ENCODE results near the gene BLMH. TPM values are rescaled to one million over a fixed set of nuclear protein-coding genes. Genes with fewer than 3 reads are reported as not detected.
"Not testable (repeated sequence)": the region's sequence is repeated elsewhere in the genome, so short reads cannot be mapped to it uniquely, and the experiment has no call there.

The BLMH gene
- total RNA-seq, 1 donor from 2014 or later = 26.0 TPM

GRCh38 chr17:30234296-30234695 is 57.4 kb downstream of the BLMH start:
- peaks cover 35% of the 10 kb centered on the region for H3K27me3 ChIP-seq
- no peaks in the 10 kb centered on the region for H3K9me3 ChIP-seq
- peak overlapping the region; percentile 42 for H3K4me3 ChIP-seq
- peak overlapping the region; percentile 2 for H3K27ac ChIP-seq
- no peak for TF ChIP-seq CTCF (IDR thresholded peaks at IDR 0.05)
- H3K4me1 ChIP-seq = peaks cover 23% of the 10 kb centered on the region
- ATAC-seq (no peak), DNase-seq (no peak)
- intact Hi-C loops (cut with DNase I) = no loop called here
- H3K36me3 ChIP-seq = no peaks in the 10 kb centered on the region

- Histone ChIP-seq H3K4me1 (peaks cover 16% of the 10 kb centered on the region), H3K27ac (no peak overlapping the region), H3K36me3 (no peaks in the 10 kb centered on the region), H3K9me3 (no peaks in the 10 kb centered on the region), H3K27me3 (peaks cover 23% of the 10 kb centered on the region), H3K4me3 (peak overlapping the region; percentile 14)
- intact Hi-C loops (cut with DNase I) = no loop called here
- ATAC-seq (no peak), DNase-seq (no peak)
- TF ChIP-seq CTCF (IDR thresholded peaks at IDR 0.05) = no peak
Measured at GRCh38 chr17:30232824-30233427, 58.8 kb downstream of the BLMH start.

DNA sequence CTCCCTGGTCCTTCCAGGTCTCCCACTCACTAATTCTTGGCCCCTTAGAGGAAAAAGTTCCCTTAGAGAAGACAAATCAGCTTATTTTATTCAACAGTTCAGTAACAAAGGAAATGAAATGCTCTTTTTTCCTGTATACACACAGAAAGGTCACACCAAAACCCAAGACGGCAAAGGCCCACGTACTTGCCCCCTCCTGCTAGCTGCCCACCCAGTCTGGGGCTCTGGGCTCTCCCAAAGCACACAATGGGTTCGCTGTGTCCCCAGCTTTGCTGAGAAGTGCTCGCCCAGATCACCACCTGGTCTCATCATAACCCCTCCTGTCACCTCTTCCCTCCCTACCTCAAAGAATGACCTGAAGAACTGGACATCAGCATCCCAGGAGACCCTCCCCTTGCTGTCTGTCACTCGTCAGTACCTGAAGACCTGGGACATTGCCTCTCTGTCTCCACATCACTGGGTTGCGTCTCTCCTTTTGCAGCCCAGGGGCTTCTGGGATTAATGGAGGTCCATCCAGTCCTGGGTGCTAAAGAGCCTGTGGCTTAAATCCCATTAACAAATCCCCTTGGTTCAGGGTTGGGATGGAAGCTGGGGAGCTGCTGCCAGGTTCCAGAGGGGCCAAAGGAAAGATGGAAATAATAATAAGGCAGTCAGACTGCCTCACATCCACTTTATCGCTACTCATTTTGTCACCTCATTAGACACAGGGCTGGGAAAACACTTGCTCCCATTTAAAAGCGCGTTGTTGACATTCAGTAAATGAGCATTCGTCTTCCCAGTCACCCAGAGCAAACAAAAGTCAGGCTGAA is 59.5 kb downstream of the BLMH start:
- Histone ChIP-seq H3K27ac (no peak overlapping the region), H3K9me3 (no peaks in the 10 kb centered on the region), H3K27me3 (peaks cover 17% of the 10 kb centered on the region), H3K4me3 (no peak overlapping the region), H3K4me1 (peaks cover 16% of the 10 kb centered on the region), H3K36me3 (no peaks in the 10 kb centered on the region)
- no peak for ATAC-seq
- no peak for DNase-seq
- intact Hi-C loops (cut with DNase I) = no loop called here
- no peak for TF ChIP-seq CTCF (IDR thresholded peaks at IDR 0.05)

GRCh38 chr17:30230596-30231125 is 61.1 kb downstream of the BLMH start:
- H3K4me3 ChIP-seq = no peak overlapping the region
- DNase-seq (no peak), ATAC-seq (no peak)
- intact Hi-C loops (cut with DNase I) = no loop called here
- peaks cover 7% of the 10 kb centered on the region for H3K4me1 ChIP-seq
- H3K36me3 ChIP-seq = no peaks in the 10 kb centered on the region
- no peak for TF ChIP-seq CTCF (IDR thresholded peaks at IDR 0.05)
- no peaks in the 10 kb centered on the region for H3K9me3 ChIP-seq
- H3K27ac ChIP-seq = no peak overlapping the region
- H3K27me3 ChIP-seq = peaks cover 5% of the 10 kb centered on the region

DNA sequence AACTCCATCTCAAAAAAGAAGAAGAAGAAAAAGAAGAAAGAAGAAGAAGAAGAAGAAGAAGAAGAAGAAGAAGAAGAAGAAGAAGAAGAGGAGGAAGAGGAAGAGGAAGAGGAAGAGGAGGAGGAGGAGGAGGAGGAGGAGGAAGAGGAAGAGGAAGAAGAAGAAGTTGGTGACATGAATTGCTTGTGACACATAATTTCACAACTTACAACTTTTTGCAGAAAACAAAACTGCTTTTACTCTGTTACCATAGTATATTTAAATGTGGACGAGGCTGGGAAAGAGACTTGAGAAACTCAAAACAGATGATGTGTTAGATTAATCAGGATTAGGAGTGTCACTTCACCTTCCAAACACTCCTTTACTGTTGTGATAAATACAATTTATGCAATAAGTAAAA is 61.7 kb downstream of the BLMH start:
- H3K4me3 ChIP-seq; DNase-seq; H3K9me3 ChIP-seq; H3K27ac ChIP-seq; intact Hi-C loops (cut with DNase I); H3K36me3 ChIP-seq; ATAC-seq; H3K4me1 ChIP-seq; H3K27me3 ChIP-seq: not testable (repeated sequence)

GRCh38 chr17:30229012-30229411 is 62.7 kb downstream of the BLMH start:
- intact Hi-C loops (cut with DNase I) = no loop called here
- TF ChIP-seq CTCF (IDR thresholded peaks at IDR 0.05) = no peak
- no peaks in the 10 kb centered on the region for H3K4me1 ChIP-seq
- no peak overlapping the region for H3K4me3 ChIP-seq
- no peaks in the 10 kb centered on the region for H3K36me3 ChIP-seq
- no peak for DNase-seq
- H3K27ac ChIP-seq = no peak overlapping the region
- H3K27me3 ChIP-seq = no peaks in the 10 kb centered on the region
- H3K9me3 ChIP-seq = no peaks in the 10 kb centered on the region
- no peak for ATAC-seq
